Natural killer cell (primary cell): Measurements from ENCODE around the gene VCL. TPM values are rescaled to one million over a fixed set of nuclear protein-coding genes. Genes with fewer than 3 reads are reported as not detected.
"Not testable (repeated sequence)": the region's sequence is repeated elsewhere in the genome, so short reads cannot be mapped to it uniquely, and the experiment has no call there.

Experiments used
- ATAC-seq, 3 donors: fragments of 150-1000 bp in 2 of 3; fragments of 200-7000 bp in 1 of 3; cut with Tn5 transposase; 1 replicate in 1 of 3; 2 replicates in 2 of 3; pipeline ENCODE4 v1.10.0; 2021; ENCODE audit warnings: mild to moderate bottlenecking in 2 of 3, moderate library complexity in 2 of 3
- DNase-seq, 2 donors: peaks; one replicate each; pipeline versions ENCODE4 v3.0.0 to v3.0.0-alpha.2; 2013 to 2021; ENCODE audit warnings: mixed read lengths in 1 of 2
- H3K27ac ChIP-seq: one replicate; pipeline ENCODE4 v1.5.1; 2013; ENCODE audit warnings: mild to moderate bottlenecking, low read length
- H3K27me3 ChIP-seq: one replicate; pipeline ENCODE4 v1.6.1; 2013; ENCODE audit warnings: low read length; ENCODE audit not compliant: control insufficient read depth, insufficient read depth
- H3K36me3 ChIP-seq: one replicate; pipeline ENCODE4 v1.6.1; 2013; ENCODE audit warnings: low read length; ENCODE audit not compliant: control insufficient read depth, insufficient read depth
- H3K4me1 ChIP-seq: one replicate; pipeline ENCODE4 v1.6.1; 2013; ENCODE audit warnings: low read length; ENCODE audit not compliant: control insufficient read depth, insufficient read depth
- H3K4me3 ChIP-seq: one replicate; pipeline ENCODE4 v1.5.1; 2013; ENCODE audit warnings: low read length
- H3K9me3 ChIP-seq: one replicate; pipeline ENCODE4 v1.6.1; 2013; ENCODE audit warnings: low read length; ENCODE audit not compliant: control insufficient read depth, insufficient read depth
- H3K27ac Mint-ChIP-seq, 2 donors: one replicate each; pipeline ENCODE4 v1.8.0; 2022; ENCODE audit warnings: mild to moderate bottlenecking in 2 of 2, mixed read lengths in 2 of 2, moderate library complexity in 1 of 2
- H3K27me3 Mint-ChIP-seq, 2 donors: one replicate each; pipeline ENCODE4 v1.8.0; 2022; ENCODE audit warnings: low read depth in 2 of 2, mixed read lengths in 2 of 2
- H3K36me3 Mint-ChIP-seq: one replicate; pipeline ENCODE4 v1.8.0; 2022; ENCODE audit warnings: mixed read lengths
- H3K4me1 Mint-ChIP-seq, 2 donors: one replicate each; pipeline ENCODE4 v1.8.0; 2022; ENCODE audit warnings: mixed read lengths in 2 of 2
- H3K4me3 Mint-ChIP-seq: one replicate; pipeline ENCODE4 v1.8.0; 2022; ENCODE audit warnings: mild to moderate bottlenecking, moderate library complexity, mixed read lengths
- H3K9me3 Mint-ChIP-seq, 2 donors: one replicate each; pipeline ENCODE4 v1.8.0; 2022; ENCODE audit warnings: mixed read lengths in 2 of 2
- CTCF ChIP-seq: fragments of 200-600 bp; IDR thresholded peaks from one replicate; pipeline ENCODE4 v1.8.0; 2022; ENCODE audit warnings: antibody characterized with exemption
- WGBS: methylation state at CpG from one replicate; pipeline ENCODE4 v1.1.7; 2013; ENCODE audit warnings: missing lambda C conversion rate; ENCODE audit not compliant: insufficient coverage; 5-methylcytosine and 5-hydroxymethylcytosine counted together
- intact Hi-C: fragments of 100-400 bp; cut with micrococcal nuclease; formaldehyde crosslinking; loops from one replicate; pipeline ENCODE4 v1.14.2; 2022
- total RNA-seq, 4 donors: library from RNA; stranded (reverse); fragments of 120-200 nt in 1 of 4; gene quantifications; one replicate each; pipeline versions ENCODE4 v1.2.3 to v1.2.4, GENCODE V29; 2013 to 2022

VCL gene
- total RNA-seq, 3 donors from 2014 or later (not counting 1 experiment from before 2014, with no cell fraction given) = 121 to 145 (median 122) TPM

DNA sequence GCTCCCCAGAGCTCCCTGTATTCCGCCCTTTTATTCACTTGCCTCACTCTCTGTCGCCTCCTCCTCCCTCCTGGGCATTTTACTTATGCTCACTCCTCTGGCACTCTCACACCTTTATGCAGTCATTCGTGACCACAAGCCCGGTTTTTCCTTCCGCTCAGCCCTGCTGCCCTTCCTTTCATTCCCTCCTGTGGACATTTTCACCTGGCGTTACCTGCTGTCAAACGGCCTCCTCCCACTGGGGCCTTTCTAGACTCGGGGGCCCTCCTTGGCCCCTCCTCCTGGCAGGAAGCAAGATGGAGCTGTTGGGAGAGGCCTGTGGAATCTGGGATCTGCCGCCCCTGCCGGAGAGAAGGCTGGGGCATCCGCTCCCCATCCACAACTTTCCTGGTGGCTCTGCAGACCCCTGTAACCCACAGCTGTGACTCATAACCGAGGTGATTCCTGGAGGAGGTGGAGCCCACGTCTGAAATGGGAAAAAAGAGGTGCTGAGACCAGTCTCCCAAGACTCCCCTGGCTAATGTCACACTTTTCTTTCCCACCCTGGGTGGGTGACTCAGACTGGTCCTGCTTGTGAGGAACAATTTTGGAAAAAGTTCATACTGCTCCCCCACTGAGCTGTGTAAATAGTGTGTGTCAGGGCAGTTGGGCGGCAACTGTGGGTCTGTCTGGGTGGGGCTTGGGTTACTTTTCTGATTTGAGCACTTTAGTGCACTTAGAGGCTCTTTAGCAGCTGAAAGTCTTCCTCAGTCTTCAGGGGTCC lies 1.2 kb downstream of the VCL start:
- intact Hi-C loops = loop anchor here (2.0 to 5.0 kb wide), 2 partner anchors 42 to 153 kb away; partner anchors contain the start of genes ADK and AP3M1
- WGBS = 16% methylated on average over 14 of the region's 14 CpGs
- H3K36me3 Mint-ChIP-seq = no peaks in the 10 kb centered on the region
- Histone ChIP-seq H3K4me1 (peaks cover 20% of the 10 kb centered on the region), H3K9me3 (no peaks in the 10 kb centered on the region), H3K36me3 (peaks cover 5% of the 10 kb centered on the region), H3K27me3 (no peaks in the 10 kb centered on the region), H3K4me3 (peak overlapping the region; percentile 78), H3K27ac (peak overlapping the region; percentile 55)
- no peak for TF ChIP-seq CTCF
- peak; percentile 19 to 45 for DNase-seq
- H3K27me3 Mint-ChIP-seq = no peaks in the 10 kb centered on the region
- H3K4me1 Mint-ChIP-seq = peaks cover 51 to 68% of the 10 kb centered on the region in 2 donors
- H3K27ac Mint-ChIP-seq = peak overlapping the region; percentile 88 to 94
- H3K9me3 Mint-ChIP-seq = no peaks in the 10 kb centered on the region
- ATAC-seq = no peak
- H3K4me3 Mint-ChIP-seq = peak overlapping the region; percentile 97

DNA sequence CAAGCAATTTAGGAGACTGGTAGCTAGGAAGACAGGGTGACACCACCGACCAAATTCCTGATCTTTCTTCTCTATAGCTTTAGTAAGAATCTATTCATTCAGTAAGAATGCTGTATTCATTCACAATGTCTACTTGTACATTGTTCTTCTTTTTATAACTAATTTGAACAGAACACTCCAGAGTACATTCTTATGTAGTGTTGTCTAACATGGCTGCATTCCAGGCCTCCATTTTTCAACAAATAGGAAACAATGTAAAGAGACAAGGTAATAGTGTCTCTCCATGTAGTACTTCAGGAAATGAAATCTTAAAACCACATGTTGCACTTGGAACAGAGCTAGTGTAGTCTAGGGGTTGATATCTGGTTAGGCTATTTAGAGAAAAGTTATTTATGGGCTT lies 1.8 kb downstream of the VCL start:
- no peaks in the 10 kb centered on the region for H3K9me3 ChIP-seq
- no CpG with 5 or more reads among the region's 1 CpG for WGBS
- H3K4me3 ChIP-seq = peak overlapping the region; percentile 78
- H3K36me3 ChIP-seq = peaks cover 5% of the 10 kb centered on the region
- no peak for ATAC-seq
- peak overlapping the region; percentile 55 for H3K27ac ChIP-seq
- H3K27ac Mint-ChIP-seq = peak overlapping the region; percentile 88 to 94
- H3K27me3 ChIP-seq = no peaks in the 10 kb centered on the region
- peaks cover 56 to 73% of the 10 kb centered on the region in 2 donors for H3K4me1 Mint-ChIP-seq
- H3K36me3 Mint-ChIP-seq = no peaks in the 10 kb centered on the region
- peak overlapping the region; percentile 97 for H3K4me3 Mint-ChIP-seq
- H3K9me3 Mint-ChIP-seq = no peaks in the 10 kb centered on the region
- no peak for DNase-seq
- intact Hi-C loops = loop anchor here (2.0 to 5.0 kb wide), 2 partner anchors 43 to 153 kb away; partner anchors contain the start of genes ADK and AP3M1
- no peak for TF ChIP-seq CTCF
- H3K4me1 ChIP-seq = peaks cover 20% of the 10 kb centered on the region
- no peaks in the 10 kb centered on the region for H3K27me3 Mint-ChIP-seq

GRCh38 chr10:74000244-74000643 lies 2.3 kb downstream of the VCL start:
- DNase-seq, intact Hi-C loops, ATAC-seq, H3K36me3 ChIP-seq, H3K27me3 Mint-ChIP-seq, H3K4me3 ChIP-seq, H3K27me3 ChIP-seq, H3K9me3 Mint-ChIP-seq, H3K9me3 ChIP-seq, H3K27ac ChIP-seq, H3K36me3 Mint-ChIP-seq: not testable (repeated sequence)
- 94% methylated on average over 7 of the region's 11 CpGs for WGBS
- Mint-ChIP-seq H3K4me3 (peak overlapping the region; percentile 97), H3K27ac (peak overlapping the region; percentile 88 to 94), H3K4me1 (peaks cover 53 to 70% of the 10 kb centered on the region in 2 donors)
- H3K4me1 ChIP-seq = peaks cover 20% of the 10 kb centered on the region

GRCh38 chr10:74000892-74001669 lies 3.2 kb downstream of the VCL start:
- no peaks in the 10 kb centered on the region for H3K27me3 Mint-ChIP-seq
- no peak overlapping the region for H3K27ac ChIP-seq
- peak overlapping the region; percentile 97 for H3K4me3 Mint-ChIP-seq
- ATAC-seq (no peak), DNase-seq (no peak)
- H3K36me3 ChIP-seq = peaks cover 5% of the 10 kb centered on the region
- no peaks in the 10 kb centered on the region for H3K9me3 ChIP-seq
- WGBS = 91% methylated on average over 7 of the region's 7 CpGs
- no peaks in the 10 kb centered on the region for H3K27me3 ChIP-seq
- peak overlapping the region; percentile 61 to 88 for H3K27ac Mint-ChIP-seq
- TF ChIP-seq CTCF = no peak
- no peaks in the 10 kb centered on the region for H3K9me3 Mint-ChIP-seq
- H3K36me3 Mint-ChIP-seq = no peaks in the 10 kb centered on the region
- H3K4me3 ChIP-seq = no peak overlapping the region
- peaks cover 20% of the 10 kb centered on the region for H3K4me1 ChIP-seq
- intact Hi-C loops = no loop called here
- H3K4me1 Mint-ChIP-seq = peaks cover 50 to 65% of the 10 kb centered on the region in 2 donors
